HCT116 (cell line): ENCODE results near the gene SPATA20. TPM values are rescaled to one million over a fixed set of nuclear protein-coding genes. Genes with fewer than 3 reads are reported as not detected.

Experiments used
- ATAC-seq: fragments of 200-7000 bp; cut with Tn5 transposase; 2 replicates; pipeline ENCODE4 v1.9.1; 2020; ENCODE audit warnings: mild to moderate bottlenecking, moderate library complexity
- BruUV-seq: library from RNA; stranded (reverse); fragments of 400-500 nt; replicated peaks from 2 replicates; lab custom pipeline; 2021; lab: Mats Ljungman, UMichigan
- CTCF ChIA-PET: fragments of 300-600 bp; sonication (Branson Sonifier 250); formaldehyde crosslinking; loops from one replicate; lab custom pipeline; 2021; ENCODE audit warnings: antibody characterized with exemption; lab: Charles Lee
- POLR2A ChIA-PET: fragments of 300-600, 350-600 bp; sonication (Branson Sonifier 250); formaldehyde crosslinking; loops from one replicate; lab custom pipeline; 2021; ENCODE audit warnings: antibody characterized with exemption; lab: Charles Lee
- RAD21 ChIA-PET, 2 experiments: fragments of 300-600 bp; sonication (Branson Sonifier 250); formaldehyde crosslinking; loops; one replicate each; lab custom pipeline; 2023; ENCODE audit warnings: low total read pairs in 2 of 2; ENCODE audit not compliant: uncharacterized antibody in 2 of 2, unreplicated experiment in 2 of 2, low non-redundant PET in 1 of 2; lab: Charles Lee
- DNase-seq: peaks from one replicate; pipeline ENCODE4 v3.0.0-alpha.2; 2010; ENCODE audit warnings: low read depth, low spot score
- H2AFZ ChIP-seq: fragments of 200-600 bp; shearing (Covaris generic), sonication (generic); 2 replicates; pipeline ENCODE4 v1.6.1; 2017; ENCODE audit warnings: low read depth, mixed run types, mixed read lengths, antibody characterized with exemption, low read length; ENCODE audit not compliant: poor library complexity, severe bottlenecking
- H3K27ac ChIP-seq: 2 replicates; pipeline ENCODE4 v1.5.1; 2012; ENCODE audit warnings: low read depth, low read length
- H3K27me3 ChIP-seq: fragments of 200-600 bp; sonication (generic); 2 replicates; pipeline ENCODE4 v1.6.1; 2016; ENCODE audit warnings: mixed run types, low read length, mixed read lengths; ENCODE audit not compliant: insufficient read depth
- H3K36me3 ChIP-seq, 2 experiments: fragments of 200-500 bp in 1 of 2; fragments of 200-600 bp in 1 of 2; sonication (Bioruptor generic) in 1 of 2; sonication (generic) in 1 of 2; 2 replicates each; pipeline versions ENCODE4 v1.5.1 to v1.6.1; 2014 to 2016; ENCODE audit warnings: low read length in 2 of 2, inconsistent platforms in 1 of 2, mixed read lengths in 1 of 2, mixed run types in 1 of 2; ENCODE audit not compliant: insufficient read depth in 2 of 2, control insufficient read depth in 1 of 2
- H3K4me1 ChIP-seq, 2 experiments: fragments of 200-600 bp in 1 of 2; sonication (generic) in 1 of 2; 2 replicates each; pipeline versions ENCODE4 v1.5.1 to v1.6.1; 2012 to 2017; ENCODE audit warnings: low read length in 2 of 2, inconsistent platforms in 1 of 2, mild to moderate bottlenecking in 1 of 2, mixed read lengths in 1 of 2, mixed run types in 1 of 2, moderate library complexity in 1 of 2; ENCODE audit not compliant: insufficient read depth in 2 of 2, control insufficient read depth in 1 of 2
- H3K4me2 ChIP-seq: fragments of 200-600 bp; sonication (generic); 2 replicates; pipeline ENCODE4 v1.6.1; 2017; ENCODE audit warnings: mixed run types, low read length, mixed read lengths
- H3K4me3 ChIP-seq, 2 experiments: fragments of 200-600 bp in 1 of 2; sonication (generic) in 1 of 2; replicated peaks in 1 of 2; 2 replicates each; pipeline ENCODE4 v1.5.1; 2011 to 2016; ENCODE audit warnings: low read length in 2 of 2, control low read depth in 1 of 2, low read depth in 1 of 2, mild to moderate bottlenecking in 1 of 2, mixed read lengths in 1 of 2, mixed run types in 1 of 2
- H3K79me2 ChIP-seq: fragments of 200-600 bp; sonication (generic); 2 replicates; pipeline ENCODE4 v1.6.1; 2017; ENCODE audit warnings: mild to moderate bottlenecking, mixed run types, low read length, moderate library complexity, mixed read lengths; ENCODE audit not compliant: insufficient read depth
- H3K9ac ChIP-seq: fragments of 200-600 bp; sonication (generic); 2 replicates; pipeline ENCODE4 v1.6.1; 2016; ENCODE audit warnings: low read length, mixed read lengths
- H3K9me2 ChIP-seq: fragments of 200-600 bp; sonication (generic), shearing (Covaris generic); 2 replicates; pipeline ENCODE4 v1.6.1; 2017; ENCODE audit warnings: mixed run types, mild to moderate bottlenecking, moderate library complexity; ENCODE audit not compliant: insufficient read depth
- H3K9me3 ChIP-seq, 2 experiments: fragments of 200-500 bp in 1 of 2; fragments of 200-600 bp in 1 of 2; sonication (Bioruptor generic) in 1 of 2; sonication (generic) in 1 of 2; 2 replicates each; pipeline ENCODE4 v1.6.1; 2014 to 2017; ENCODE audit warnings: low read length in 2 of 2, mixed read lengths in 2 of 2, inconsistent platforms in 1 of 2, low read depth in 1 of 2, mild to moderate bottlenecking in 1 of 2, mixed run types in 1 of 2, moderate library complexity in 1 of 2; ENCODE audit not compliant: control insufficient read depth in 1 of 2, insufficient read depth in 1 of 2
- H4K20me1 ChIP-seq: fragments of 200-600 bp; sonication (generic), shearing (Covaris generic); 2 replicates; pipeline ENCODE4 v1.6.1; 2017; ENCODE audit warnings: mixed run types, mild to moderate bottlenecking, moderate library complexity; ENCODE audit not compliant: insufficient read depth
- ELF1 ChIP-seq: IDR thresholded peaks from 2 replicates; pipeline ENCODE4 v1.6.1; 2012; ENCODE audit warnings: low read depth, borderline replicate concordance
- EZH2 ChIP-seq: fragments of 200-600 bp; sonication (generic); IDR thresholded peaks from 2 replicates; pipeline ENCODE4 v1.6.1; 2017; ENCODE audit warnings: antibody characterized with exemption, mixed run types
- EZH2phosphoT487 ChIP-seq: fragments of 200-600 bp; IDR thresholded peaks from 2 replicates; pipeline ENCODE4 v1.6.1; 2018; ENCODE audit warnings: antibody characterized with exemption, borderline replicate concordance
- FOSL1 ChIP-seq: IDR thresholded peaks from 2 replicates; pipeline ENCODE4 v1.6.1; 2012; ENCODE audit warnings: low read depth
- JUND ChIP-seq: IDR thresholded peaks from 2 replicates; pipeline ENCODE4 v1.6.1; 2012
- RAD21 ChIP-seq: IDR thresholded peaks from 2 replicates; pipeline ENCODE4 v1.6.1; 2012; ENCODE audit warnings: low read depth, mild to moderate bottlenecking
- SIN3A ChIP-seq: IDR thresholded peaks from 2 replicates; pipeline ENCODE4 v1.6.1; 2012; ENCODE audit warnings: low read depth
- SP1 ChIP-seq: IDR thresholded peaks from 2 replicates; pipeline ENCODE4 v1.6.1; 2012; ENCODE audit warnings: low read depth
- YY1 ChIP-seq: IDR thresholded peaks from 2 replicates; pipeline ENCODE4 v1.6.1; 2011; ENCODE audit warnings: low read length, low read depth, moderate library complexity, mild to moderate bottlenecking; ENCODE audit not compliant: insufficient replicate concordance; ENCODE audit errors: extremely low read depth
- intact Hi-C: fragments of 100-400 bp; cut with micrococcal nuclease; formaldehyde crosslinking; loops from 2 replicates; pipeline ENCODE4 v1.10.0; 2022
- total RNA-seq: library from RNA; stranded (reverse); gene quantifications from one replicate; pipeline ENCODE4 v1.2.1, GENCODE V29; 2021; ENCODE audit not compliant: unreplicated experiment
- TF ChIP-seq, protein P1 (sequence below): IDR thresholded peaks from 2 replicates; pipeline ENCODE4 v1.6.1; 2012; ENCODE audit warnings: low read depth
- TF ChIP-seq, protein P2 (sequence below): IDR thresholded peaks from 2 replicates; pipeline ENCODE4 v1.6.1; 2012

Gene SPATA20
- total RNA-seq, 1 experiment from 2014 or later: 57.5 TPM

DNA sequence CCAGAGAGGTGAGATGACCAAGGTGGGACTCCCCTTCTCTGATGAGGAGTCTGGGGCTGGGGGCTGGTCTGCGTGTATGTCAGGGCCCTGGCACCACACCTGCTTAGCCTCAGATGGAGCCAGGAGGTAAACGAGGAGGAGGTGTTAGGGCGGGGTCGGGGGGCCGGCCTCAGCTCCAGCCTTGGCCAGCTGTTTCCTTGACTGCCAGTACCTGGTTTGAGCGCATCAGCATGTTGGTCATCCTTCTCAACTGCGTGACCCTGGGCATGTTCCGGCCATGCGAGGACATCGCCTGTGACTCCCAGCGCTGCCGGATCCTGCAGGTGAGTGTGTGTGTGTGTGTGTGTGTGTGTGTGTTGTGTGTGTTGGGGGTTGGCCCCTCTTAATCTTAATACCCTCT lies 21.7 kb downstream of the SPATA20 start:
- RAD21 ChIA-PET: no interaction called here

More for the DNA sequence above, 21.7 kb downstream of the SPATA20 start:
- Histone ChIP-seq H3K9ac (no peak overlapping the region), H4K20me1 (no peaks in the 10 kb centered on the region), H2AFZ (no peak overlapping the region), H3K9me2 (no peaks in the 10 kb centered on the region)
- ATAC-seq: no peak
- CTCF ChIA-PET: interaction anchor here (1.0 kb wide), 1 partner anchor 18 kb away, joined by 3 read pairs; no protein-coding TSS in a partner anchor
- TF ChIP-seq SIN3A (no peak), YY1 (no peak), RAD21 (no peak), FOSL1 (no peak), JUND (no peak), EZH2 (no peak), ELF1 (no peak), EZH2phosphoT487 (no peak), SP1 (no peak)
- TF ChIP-seq, protein P1, sequence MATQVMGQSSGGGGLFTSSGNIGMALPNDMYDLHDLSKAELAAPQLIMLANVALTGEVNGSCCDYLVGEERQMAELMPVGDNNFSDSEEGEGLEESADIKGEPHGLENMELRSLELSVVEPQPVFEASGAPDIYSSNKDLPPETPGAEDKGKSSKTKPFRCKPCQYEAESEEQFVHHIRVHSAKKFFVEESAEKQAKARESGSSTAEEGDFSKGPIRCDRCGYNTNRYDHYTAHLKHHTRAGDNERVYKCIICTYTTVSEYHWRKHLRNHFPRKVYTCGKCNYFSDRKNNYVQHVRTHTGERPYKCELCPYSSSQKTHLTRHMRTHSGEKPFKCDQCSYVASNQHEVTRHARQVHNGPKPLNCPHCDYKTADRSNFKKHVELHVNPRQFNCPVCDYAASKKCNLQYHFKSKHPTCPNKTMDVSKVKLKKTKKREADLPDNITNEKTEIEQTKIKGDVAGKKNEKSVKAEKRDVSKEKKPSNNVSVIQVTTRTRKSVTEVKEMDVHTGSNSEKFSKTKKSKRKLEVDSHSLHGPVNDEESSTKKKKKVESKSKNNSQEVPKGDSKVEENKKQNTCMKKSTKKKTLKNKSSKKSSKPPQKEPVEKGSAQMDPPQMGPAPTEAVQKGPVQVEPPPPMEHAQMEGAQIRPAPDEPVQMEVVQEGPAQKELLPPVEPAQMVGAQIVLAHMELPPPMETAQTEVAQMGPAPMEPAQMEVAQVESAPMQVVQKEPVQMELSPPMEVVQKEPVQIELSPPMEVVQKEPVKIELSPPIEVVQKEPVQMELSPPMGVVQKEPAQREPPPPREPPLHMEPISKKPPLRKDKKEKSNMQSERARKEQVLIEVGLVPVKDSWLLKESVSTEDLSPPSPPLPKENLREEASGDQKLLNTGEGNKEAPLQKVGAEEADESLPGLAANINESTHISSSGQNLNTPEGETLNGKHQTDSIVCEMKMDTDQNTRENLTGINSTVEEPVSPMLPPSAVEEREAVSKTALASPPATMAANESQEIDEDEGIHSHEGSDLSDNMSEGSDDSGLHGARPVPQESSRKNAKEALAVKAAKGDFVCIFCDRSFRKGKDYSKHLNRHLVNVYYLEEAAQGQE: no peak
- TF ChIP-seq, protein P2, sequence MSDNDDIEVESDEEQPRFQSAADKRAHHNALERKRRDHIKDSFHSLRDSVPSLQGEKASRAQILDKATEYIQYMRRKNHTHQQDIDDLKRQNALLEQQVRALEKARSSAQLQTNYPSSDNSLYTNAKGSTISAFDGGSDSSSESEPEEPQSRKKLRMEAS: no peak
- TF ChIP-seq, all 23 proteins: peak for 0
- Histone ChIP-seq H3K4me1 (no peaks in the 10 kb centered on the region), H3K27me3 (no peaks in the 10 kb centered on the region), H3K36me3 (no peaks in the 10 kb centered on the region), H3K27ac (no peak overlapping the region), H3K4me3 (no peak overlapping the region), H3K9me3 (no peaks in the 10 kb centered on the region), H3K4me2 (no peak overlapping the region), H3K79me2 (no peaks in the 10 kb centered on the region)
- DNase-seq: no peak
- intact Hi-C loops: no loop called here
- no TSS peak for BruUV-seq
- POLR2A ChIA-PET: no interaction called here
